SIG-M5 treated with dmso at 0.1 percent for 504 hours (cell line): ENCODE results near the gene CRTAP.
"Not testable (repeated sequence)": the region's sequence is repeated elsewhere in the genome, so short reads cannot be mapped to it uniquely, and the experiment has no call there.

ENCODE experiments used
- DNase-seq: peaks from one replicate; lab custom pipeline; 2025; ENCODE audit not compliant: unreplicated experiment; lab: John Stamatoyannopoulos, UW

CRTAP gene

GRCh38 chr3:33139006-33139623 is 25.3 kb downstream of the CRTAP start:
- DNase-seq, result not testable (repeated sequence)

- no peak for DNase-seq
Observed at GRCh38 chr3:33139996-33140395, 26.2 kb downstream of the CRTAP start.

GRCh38 chr3:33141006-33141405 is 27.2 kb downstream of the CRTAP start:
- no peak for DNase-seq

GRCh38 chr3:33144433-33144832 is 30.6 kb downstream of the CRTAP start:
- no peak for DNase-seq

GRCh38 chr3:33145221-33145900 is 31.5 kb downstream of the CRTAP start:
- no peak for DNase-seq

- no peak for DNase-seq
Observed at GRCh38 chr3:33145901-33146580, 32.2 kb downstream of the CRTAP start.

GRCh38 chr3:33146791-33147445 is 33.1 kb downstream of the CRTAP start:
- no peak for DNase-seq

GRCh38 chr3:33149342-33149741 is 35.5 kb downstream of the CRTAP start:
- DNase-seq, result peak; percentile 73

- DNase-seq, result no peak
Observed at GRCh38 chr3:33152363-33153360, 38.8 kb downstream of the CRTAP start.

- no peak for DNase-seq
Observed at GRCh38 chr3:33153782-33154181, 40.0 kb downstream of the CRTAP start.

- DNase-seq, result no peak
Observed at GRCh38 chr3:33155301-33155700, 41.5 kb downstream of the CRTAP start.

GRCh38 chr3:33159234-33159633 is 45.4 kb downstream of the CRTAP start:
- DNase-seq, result no peak

- no peak for DNase-seq
Observed at GRCh38 chr3:33159981-33160380, 46.2 kb downstream of the CRTAP start.

GRCh38 chr3:33162621-33163020 is 48.8 kb downstream of the CRTAP start:
- DNase-seq, result not testable (repeated sequence)

- no peak for DNase-seq
Observed at GRCh38 chr3:33165372-33165771, 51.6 kb downstream of the CRTAP start.

GRCh38 chr3:33166095-33166494 is 52.3 kb downstream of the CRTAP start:
- DNase-seq, result no peak

GRCh38 chr3:33167284-33167683 is 53.5 kb downstream of the CRTAP start:
- DNase-seq, result no peak

GRCh38 chr3:33167716-33168336 is 54.0 kb downstream of the CRTAP start:
- DNase-seq, result no peak

- no peak for DNase-seq
Observed at GRCh38 chr3:33170531-33170930, 56.7 kb downstream of the CRTAP start.

- DNase-seq, result no peak
Observed at GRCh38 chr3:33171580-33171979, 57.8 kb downstream of the CRTAP start.
